HG03565 (cell line): ENCODE results near the gene OPN3.

ENCODE experiments used
- ATAC-seq: cut with Tn5 transposase; IDR thresholded peaks from one replicate; pipeline ENCODE4 v1.9.1; 2021; ENCODE audit warnings: mild to moderate bottlenecking, moderate library complexity; ENCODE audit not compliant: unreplicated experiment

OPN3 gene

GRCh38 chr1:241593186-241593585, 47.0 kb downstream of the OPN3 start:
- no peak for ATAC-seq

DNA sequence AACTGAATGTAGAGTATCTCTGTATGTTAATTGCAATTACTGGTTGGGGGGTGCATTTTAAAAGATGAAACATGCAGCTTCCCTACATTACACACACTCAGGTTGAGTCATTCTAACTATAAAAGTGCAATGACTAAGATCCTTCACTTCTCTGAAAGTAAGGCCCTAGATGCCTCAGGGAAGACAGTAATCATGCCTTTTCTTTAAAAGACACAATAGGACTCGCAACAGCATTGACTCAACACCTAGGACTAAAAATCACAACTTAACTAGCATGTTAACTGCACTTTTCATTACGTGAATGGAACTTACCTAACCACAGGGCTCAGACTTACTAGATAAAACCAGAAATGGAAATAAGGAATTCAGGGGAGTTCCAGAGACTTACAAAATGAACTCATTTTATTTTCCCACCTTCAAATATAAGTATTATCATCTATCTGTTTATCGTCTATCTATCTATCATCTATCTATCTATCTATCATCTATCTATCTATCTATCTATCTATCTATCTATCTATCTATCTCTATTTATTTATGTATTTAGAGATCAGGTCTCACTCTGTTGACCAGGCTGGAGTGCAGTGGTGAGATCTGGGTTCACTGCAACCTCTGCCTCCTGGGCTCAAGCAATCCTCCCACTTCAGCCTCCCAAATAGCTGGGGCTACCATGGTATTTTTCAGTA, 47.8 kb downstream of the OPN3 start:
- peak; percentile 78 for ATAC-seq

DNA sequence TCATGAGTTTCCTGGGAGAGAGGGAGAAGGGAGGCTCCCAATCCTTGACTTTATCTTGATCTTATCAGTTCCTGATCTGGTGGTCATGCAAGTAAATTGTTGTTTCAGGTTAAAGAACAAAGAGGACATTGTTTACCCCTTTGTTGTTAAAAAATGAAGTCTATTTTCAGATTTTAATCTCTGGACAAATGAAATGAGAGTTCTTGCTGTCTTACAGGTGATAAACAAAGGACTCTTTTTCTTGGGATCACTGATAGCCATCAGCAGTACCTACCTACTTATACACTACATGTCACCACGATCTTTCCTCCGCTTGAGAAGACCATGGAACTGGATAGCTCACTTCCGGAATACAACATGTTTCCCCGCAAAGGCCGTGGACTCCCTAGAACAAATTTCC, 48.4 kb downstream of the OPN3 start:
- no peak for ATAC-seq

DNA sequence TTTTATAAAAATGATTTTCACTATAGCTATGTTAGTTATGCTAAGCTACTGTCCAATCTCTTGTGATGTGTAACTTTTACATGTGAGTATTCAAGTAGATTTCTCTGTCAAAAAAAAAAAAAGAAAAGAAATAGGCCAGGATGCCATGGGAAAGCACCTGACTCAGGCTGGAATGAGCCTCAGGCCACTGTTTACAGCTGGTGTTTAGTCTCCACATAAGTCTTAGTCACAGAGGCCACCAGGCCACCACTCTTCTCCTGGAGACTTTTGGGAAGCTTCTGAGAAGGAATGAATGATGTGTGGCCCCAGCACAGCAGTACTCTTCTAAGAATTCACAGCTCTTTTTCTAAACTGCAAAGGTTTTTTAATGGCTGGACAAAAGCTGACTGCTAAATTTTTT, 48.9 kb downstream of the OPN3 start:
- no peak for ATAC-seq

- no peak for ATAC-seq
Observed at GRCh38 chr1:241590719-241591118, 49.5 kb downstream of the OPN3 start.

GRCh38 chr1:241589521-241589920, 50.6 kb downstream of the OPN3 start:
- ATAC-seq = no peak

DNA sequence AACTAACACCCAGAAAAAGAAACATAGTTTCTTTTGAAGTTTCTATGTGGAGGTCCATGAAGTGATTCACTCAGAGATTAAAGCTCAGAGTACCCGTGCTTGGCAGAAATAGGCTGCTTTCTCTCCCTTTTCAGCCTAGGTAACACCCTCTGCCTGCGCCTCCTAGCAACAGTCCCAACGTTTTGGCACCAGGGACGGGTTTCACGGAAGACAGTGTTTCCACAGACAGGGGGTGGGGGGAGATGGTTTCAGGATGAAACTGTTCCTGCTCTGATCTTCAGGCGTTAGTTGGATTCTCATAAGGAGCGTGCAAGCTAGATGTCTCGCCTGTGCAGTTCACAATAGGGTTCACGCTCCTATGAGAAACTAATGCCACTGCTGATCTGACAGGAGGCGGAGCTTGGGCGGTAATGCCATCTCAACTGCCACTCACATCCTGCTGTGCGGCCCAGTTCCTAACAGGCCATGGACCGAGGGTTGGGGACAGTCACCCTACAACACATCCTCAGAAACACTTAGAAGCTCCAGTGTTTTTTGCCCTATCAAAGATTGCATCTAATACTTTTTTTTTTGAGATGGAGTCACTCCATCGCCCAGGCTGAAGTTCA, 53.2 kb downstream of the OPN3 start:
- no peak for ATAC-seq

DNA sequence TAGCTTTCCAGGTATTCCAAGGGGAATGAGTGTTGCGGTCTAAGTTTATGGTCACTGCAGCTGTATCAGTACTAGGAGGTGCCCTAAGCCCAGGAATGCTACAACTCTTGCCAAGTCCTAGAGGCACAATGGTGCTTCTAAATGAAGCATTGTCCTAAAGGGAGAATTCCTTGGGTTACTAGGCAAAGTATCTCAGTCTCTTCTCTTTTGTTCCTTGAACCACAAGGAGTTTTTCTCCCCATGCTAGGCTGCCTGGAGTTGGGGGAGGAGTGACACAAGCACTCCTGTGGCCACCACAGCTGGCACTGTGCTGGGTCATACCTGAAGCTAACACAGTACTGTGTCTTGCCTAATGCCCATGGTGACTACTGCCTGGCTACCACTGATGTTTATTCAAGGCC, 57.2 kb downstream of the OPN3 start:
- ATAC-seq = no peak

DNA sequence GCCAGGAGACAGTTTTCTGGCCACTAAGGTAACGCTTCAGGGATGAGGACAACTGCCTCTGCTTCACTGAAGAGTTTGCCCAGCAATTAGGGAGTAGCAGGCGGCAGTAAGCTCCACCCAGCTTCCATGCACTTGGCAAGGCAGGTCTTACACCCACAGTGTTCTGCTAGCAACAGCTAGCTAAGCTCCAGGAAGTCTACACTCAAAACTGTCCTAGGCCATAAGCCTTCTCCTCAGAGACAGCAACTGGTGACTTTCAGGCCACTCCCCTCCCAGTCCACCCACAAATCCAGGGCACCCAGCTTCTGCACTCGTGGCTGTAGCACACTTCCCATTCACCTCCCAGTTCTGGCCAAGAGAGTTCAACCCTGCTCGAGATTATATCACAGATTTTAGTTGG, 60.7 kb downstream of the OPN3 start:
- no peak for ATAC-seq

- ATAC-seq = no peak
Observed at GRCh38 chr1:241574154-241574553, 66.0 kb downstream of the OPN3 start.

DNA sequence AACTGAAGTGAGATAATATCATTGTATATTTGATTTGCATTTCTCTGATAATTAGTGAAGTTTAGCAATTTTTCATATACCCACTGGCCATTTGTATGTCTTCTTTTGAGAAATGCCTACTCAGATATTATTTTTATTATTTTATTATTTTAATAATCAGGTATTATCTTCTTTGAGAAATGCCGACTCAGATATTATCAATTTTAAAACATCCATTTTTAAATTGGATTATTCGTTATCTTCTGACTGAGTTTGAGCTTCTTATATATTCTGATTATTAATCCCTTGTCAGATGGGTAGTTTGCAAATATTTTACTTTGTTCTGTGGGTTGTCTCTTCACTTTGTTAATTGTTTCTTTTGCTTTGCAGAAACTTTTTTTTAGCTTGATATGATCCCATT, 70.3 kb downstream of the OPN3 start:
- ATAC-seq = no peak

- ATAC-seq = no peak
Observed at GRCh38 chr1:241560849-241561187, 79.4 kb downstream of the OPN3 start.

DNA sequence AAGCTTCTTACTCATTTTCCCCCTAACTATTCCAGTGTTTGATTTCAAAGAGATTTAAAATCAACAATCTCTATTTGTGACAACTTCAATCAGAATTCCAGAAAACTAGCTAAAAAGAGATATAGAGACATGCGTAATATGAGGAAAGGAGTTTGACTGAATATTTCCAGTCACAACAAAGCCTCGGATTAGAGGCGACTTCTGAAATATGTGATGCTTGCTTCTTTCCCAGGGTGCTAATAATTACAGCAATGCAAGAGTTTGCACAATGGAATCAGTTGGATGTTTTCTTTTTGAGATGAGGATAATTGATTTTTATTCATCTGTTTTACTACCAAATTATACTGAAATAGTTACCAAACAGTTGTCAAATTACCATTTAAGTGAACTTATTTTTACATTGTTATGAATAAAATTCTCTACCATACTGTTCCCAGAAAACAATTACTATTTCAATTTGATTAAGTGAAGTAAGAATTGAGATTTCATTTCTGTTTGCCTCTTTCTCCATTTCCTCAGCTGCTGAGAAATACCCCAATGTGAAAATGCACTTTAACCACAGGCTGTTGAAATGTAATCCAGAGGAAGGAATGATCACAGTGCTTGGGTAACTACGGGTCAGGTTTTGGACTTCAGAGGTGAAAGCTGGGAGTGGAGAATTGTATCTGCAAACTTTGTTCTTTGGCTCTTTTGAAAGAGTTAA, 79.9 kb downstream of the OPN3 start:
- no peak for ATAC-seq

GRCh38 chr1:241557551-241558193, 82.5 kb downstream of the OPN3 start:
- no peak for ATAC-seq

- no peak for ATAC-seq
Observed at GRCh38 chr1:241557031-241557430, 83.1 kb downstream of the OPN3 start.

- no peak for ATAC-seq
Observed at GRCh38 chr1:241555526-241555925, 84.6 kb downstream of the OPN3 start.

DNA sequence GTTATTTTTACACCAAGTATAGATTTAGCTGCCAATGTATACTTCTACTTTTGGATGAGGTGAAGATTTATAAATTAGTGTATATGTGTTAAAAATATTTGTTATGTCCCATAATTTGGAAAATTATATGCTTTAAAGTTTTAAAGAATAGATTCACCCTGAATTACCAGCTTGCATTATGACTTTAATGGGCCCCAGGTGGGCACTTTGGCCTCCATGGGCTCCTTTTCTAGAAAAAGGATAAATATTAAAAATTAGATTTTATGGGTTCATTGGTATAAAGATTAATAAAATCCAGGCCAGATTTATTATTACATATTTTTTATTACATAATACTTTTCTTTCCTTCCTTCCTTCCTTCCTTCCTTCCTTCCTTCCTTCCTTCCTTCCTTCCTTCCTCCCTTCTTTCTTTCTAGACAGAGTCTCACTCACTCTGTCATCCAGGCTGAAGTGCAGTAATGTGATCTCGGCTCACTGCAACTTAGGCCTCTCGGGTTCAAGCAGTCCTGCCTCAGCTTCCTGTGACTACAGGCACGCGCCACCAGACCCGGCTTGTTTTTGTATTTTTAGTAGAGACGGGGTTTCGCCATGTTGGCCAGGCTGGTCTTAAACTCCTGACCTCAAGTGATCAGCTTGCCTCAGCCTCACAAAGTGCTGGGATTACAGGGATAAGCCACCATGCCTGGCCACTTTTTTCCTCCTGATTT, 86.1 kb downstream of the OPN3 start:
- no peak for ATAC-seq

GRCh38 chr1:241551759-241552638, 88.2 kb downstream of the OPN3 start:
- peak; percentile 78 for ATAC-seq

DNA sequence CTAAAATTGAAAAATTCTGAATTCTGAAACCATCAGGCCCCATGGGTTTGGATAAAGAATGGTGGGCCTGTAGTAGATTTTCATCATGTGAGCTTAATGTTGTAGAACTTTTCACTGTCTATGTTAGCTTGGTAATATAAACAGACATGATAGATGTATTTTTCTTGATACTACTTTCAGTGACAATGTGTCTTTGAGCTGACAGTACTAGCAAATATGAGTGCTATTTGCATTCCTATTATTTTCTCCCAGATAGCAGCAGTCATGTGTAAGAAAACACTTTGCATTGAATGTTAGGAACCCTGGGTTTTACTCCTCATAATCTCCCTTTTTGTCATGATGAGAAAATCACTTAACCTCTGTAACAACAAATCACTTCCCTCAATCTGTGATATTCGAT, 89.9 kb downstream of the OPN3 start:
- no peak for ATAC-seq

GRCh38 chr1:241548008-241548407, 92.2 kb downstream of the OPN3 start:
- no peak for ATAC-seq
